CD14-positive monocyte (primary cell): ENCODE measurements around the gene DRC3. TPM values are rescaled to one million over a fixed set of nuclear protein-coding genes. Genes with fewer than 3 reads are reported as not detected.

Experiments
- DNase-seq, 3 donors: peaks; one replicate each; pipeline ENCODE4 v3.0.0-alpha.2; 2011 to 2022
- H2AFZ ChIP-seq: 2 replicates; pipeline ENCODE4 v1.6.0; 2012; ENCODE audit warnings: mild to moderate bottlenecking, low read depth, low read length, inconsistent platforms; ENCODE audit not compliant: insufficient read depth, poor library complexity, severe bottlenecking
- H3K27ac ChIP-seq, 2 donors: 1 replicate in 1 of 2; 2 replicates in 1 of 2; pipeline ENCODE4 v1.5.1; 2012 to 2013; ENCODE audit warnings: low read length in 2 of 2, control low read depth in 1 of 2, inconsistent platforms in 1 of 2, low read depth in 1 of 2, mild to moderate bottlenecking in 1 of 2
- H3K27me3 ChIP-seq, 2 donors: one replicate each; pipeline versions ENCODE4 v1.6.0 to v1.6.1; 2011 to 2013; ENCODE audit warnings: low read length in 2 of 2; ENCODE audit not compliant: control insufficient read depth in 2 of 2, insufficient read depth in 2 of 2
- H3K36me3 ChIP-seq, 2 donors: replicated peaks in 1 of 2; 1 replicate in 1 of 2; 2 replicates in 1 of 2; pipeline versions ENCODE4 v1.5.1 to v1.6.1; 2012 to 2013; ENCODE audit warnings: low read length in 2 of 2, control low read depth in 1 of 2, inconsistent platforms in 1 of 2, mild to moderate bottlenecking in 1 of 2; ENCODE audit not compliant: insufficient read depth in 2 of 2, control insufficient read depth in 1 of 2
- H3K4me1 ChIP-seq, 2 donors: 1 replicate in 1 of 2; 2 replicates in 1 of 2; pipeline versions ENCODE4 v1.5.1 to v1.6.1; 2012 to 2013; ENCODE audit warnings: low read length in 2 of 2, control low read depth in 1 of 2, inconsistent platforms in 1 of 2, mild to moderate bottlenecking in 1 of 2, moderate library complexity in 1 of 2; ENCODE audit not compliant: insufficient read depth in 2 of 2, control insufficient read depth in 1 of 2
- H3K4me2 ChIP-seq: replicated peaks from 2 replicates; pipeline ENCODE3; 2012; ENCODE audit warnings: low read length, moderate library complexity, mild to moderate bottlenecking; ENCODE audit not compliant: poor library complexity, severe bottlenecking; ENCODE audit errors: extremely low read depth
- H3K4me3 ChIP-seq, 3 experiments: fragments of 200-600 bp in 1 of 3; sonication (generic) in 1 of 3; replicated peaks in 1 of 3; 1 replicate in 2 of 3; 2 replicates in 1 of 3; pipeline ENCODE4 v1.5.1; 2011 to 2013; ENCODE audit warnings: low read length in 3 of 3, mild to moderate bottlenecking in 3 of 3, control low read depth in 2 of 3, low read depth in 2 of 3, inconsistent platforms in 1 of 3, moderate library complexity in 1 of 3
- H3K79me2 ChIP-seq: 2 replicates; pipeline ENCODE4 v1.6.0; 2012; ENCODE audit warnings: mild to moderate bottlenecking, control low read depth, inconsistent platforms, low read length, moderate library complexity; ENCODE audit not compliant: insufficient read depth
- H3K9ac ChIP-seq: 2 replicates; pipeline ENCODE4 v1.6.0; 2017; ENCODE audit warnings: low read length, mild to moderate bottlenecking; ENCODE audit not compliant: insufficient read depth, poor library complexity, severe bottlenecking
- H3K9me3 ChIP-seq, 2 donors: replicated peaks in 1 of 2; 1 replicate in 1 of 2; 2 replicates in 1 of 2; pipeline versions ENCODE4 v1.5.1 to v1.6.1; 2012 to 2013; ENCODE audit warnings: low read length in 2 of 2, control low read depth in 1 of 2; ENCODE audit not compliant: control insufficient read depth in 1 of 2, insufficient read depth in 1 of 2
- H4K20me1 ChIP-seq: 2 replicates; pipeline ENCODE4 v1.6.0; 2012; ENCODE audit warnings: mild to moderate bottlenecking, low read length, control low read depth, moderate library complexity; ENCODE audit not compliant: insufficient read depth
- H3K27ac Mint-ChIP-seq, 7 donors: one replicate each; pipeline ENCODE4 v1.8.0; 2020; ENCODE audit warnings: mild to moderate bottlenecking in 7 of 7, mixed read lengths in 7 of 7, moderate library complexity in 6 of 7, inconsistent platforms in 2 of 7
- H3K27me3 Mint-ChIP-seq, 3 donors: one replicate each; pipeline ENCODE4 v1.8.0; 2021 to 2022; ENCODE audit warnings: low read depth in 3 of 3, mild to moderate bottlenecking in 3 of 3, mixed read lengths in 3 of 3, moderate library complexity in 3 of 3, inconsistent platforms in 1 of 3
- H3K36me3 Mint-ChIP-seq, 2 donors: one replicate each; pipeline ENCODE4 v1.8.0; 2020; ENCODE audit warnings: mixed read lengths in 2 of 2, inconsistent platforms in 1 of 2, mild to moderate bottlenecking in 1 of 2
- H3K4me1 Mint-ChIP-seq: one replicate; pipeline ENCODE4 v1.8.0; 2020; ENCODE audit warnings: mild to moderate bottlenecking, mixed read lengths
- H3K4me3 Mint-ChIP-seq, 2 donors: one replicate each; pipeline ENCODE4 v1.8.0; 2020; ENCODE audit warnings: mild to moderate bottlenecking in 2 of 2, mixed read lengths in 2 of 2, moderate library complexity in 1 of 2
- H3K9me3 Mint-ChIP-seq, 7 donors: one replicate each; pipeline ENCODE4 v1.8.0; 2020 to 2022; ENCODE audit warnings: mixed read lengths in 7 of 7, mild to moderate bottlenecking in 6 of 7, moderate library complexity in 6 of 7, inconsistent platforms in 2 of 7
- WGBS: methylation state at CpG from one replicate; pipeline ENCODE4 v1.1.5; 2013; ENCODE audit warnings: missing lambda C conversion rate; ENCODE audit not compliant: insufficient coverage; 5-methylcytosine and 5-hydroxymethylcytosine counted together
- intact Hi-C, 2 donors: fragments of 100-400 bp; cut with micrococcal nuclease; formaldehyde crosslinking; loops; one replicate each; pipeline versions ENCODE4 v1.15.0 to v1.15.1; 2023
- polyA plus RNA-seq, 3 donors: library from polyadenylated mRNA; depleted of rRNA in 1 of 3; unstranded in 2 of 3; stranded (reverse) in 1 of 3; fragments of 300-500 nt in 2 of 3; fragments of >200 nt in 1 of 3; fragmentation: Illumina TruSeq in 2 of 3; gene quantifications; 1 replicate in 2 of 3; 2 replicates in 1 of 3; pipeline ENCODE4 v1.2.3, GENCODE V29; 2012 to 2021
- TF ChIP-seq, protein P1 (sequence below): fragments of 200-600 bp; IDR thresholded peaks from one replicate; pipeline ENCODE4 v1.8.0; 2022; ENCODE audit warnings: antibody characterized with exemption, mild to moderate bottlenecking

DRC3 gene
- polyA plus RNA-seq, 3 donors, result 0.23 to 0.58 (median 0.39) TPM

DNA sequence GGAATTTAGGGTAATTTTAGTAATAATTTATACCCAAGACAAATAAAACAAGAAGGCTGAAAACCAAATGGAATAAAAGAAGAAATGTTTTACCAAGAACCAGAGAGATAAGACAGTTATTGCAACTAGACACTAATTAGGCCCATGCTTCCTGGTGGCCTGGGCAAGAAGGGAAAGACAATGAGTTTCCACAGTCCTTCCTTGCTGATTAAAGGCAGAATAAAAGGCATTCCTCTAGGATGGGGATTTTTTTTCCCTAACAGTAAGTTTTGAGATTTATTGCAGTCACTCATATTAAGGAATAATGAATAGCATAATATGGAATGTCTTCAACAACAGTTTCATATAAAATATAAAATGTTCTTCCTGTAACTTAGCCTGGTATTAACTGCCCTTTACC lies 42.0 kb upstream of the DRC3 start:
- intact Hi-C loops, result loop anchor here in 1 of 2 donors (5.0 kb wide), 1 partner anchor 42 kb away; the partner anchor contains the start of genes DRC3 and TOM1L2
- no peak overlapping the region for H2AFZ ChIP-seq
- H3K36me3 ChIP-seq, result peaks cover 0 to 12% of the 10 kb centered on the region in 2 donors
- H3K79me2 ChIP-seq, result peaks cover 55% of the 10 kb centered on the region
- Mint-ChIP-seq H3K4me1 (peaks cover 28% of the 10 kb centered on the region), H3K9me3 (peaks cover 0 to 2% (median 0%) of the 10 kb centered on the region in 7 donors), H3K36me3 (peaks cover 7 to 15% of the 10 kb centered on the region in 2 donors), H3K27ac (peak overlapping the region in 1 of 7 donors; percentile 25), H3K4me3 (no peak overlapping the region), H3K27me3 (peaks cover 0 to 2% (median 0%) of the 10 kb centered on the region in 3 donors)
- TF ChIP-seq, protein P1, sequence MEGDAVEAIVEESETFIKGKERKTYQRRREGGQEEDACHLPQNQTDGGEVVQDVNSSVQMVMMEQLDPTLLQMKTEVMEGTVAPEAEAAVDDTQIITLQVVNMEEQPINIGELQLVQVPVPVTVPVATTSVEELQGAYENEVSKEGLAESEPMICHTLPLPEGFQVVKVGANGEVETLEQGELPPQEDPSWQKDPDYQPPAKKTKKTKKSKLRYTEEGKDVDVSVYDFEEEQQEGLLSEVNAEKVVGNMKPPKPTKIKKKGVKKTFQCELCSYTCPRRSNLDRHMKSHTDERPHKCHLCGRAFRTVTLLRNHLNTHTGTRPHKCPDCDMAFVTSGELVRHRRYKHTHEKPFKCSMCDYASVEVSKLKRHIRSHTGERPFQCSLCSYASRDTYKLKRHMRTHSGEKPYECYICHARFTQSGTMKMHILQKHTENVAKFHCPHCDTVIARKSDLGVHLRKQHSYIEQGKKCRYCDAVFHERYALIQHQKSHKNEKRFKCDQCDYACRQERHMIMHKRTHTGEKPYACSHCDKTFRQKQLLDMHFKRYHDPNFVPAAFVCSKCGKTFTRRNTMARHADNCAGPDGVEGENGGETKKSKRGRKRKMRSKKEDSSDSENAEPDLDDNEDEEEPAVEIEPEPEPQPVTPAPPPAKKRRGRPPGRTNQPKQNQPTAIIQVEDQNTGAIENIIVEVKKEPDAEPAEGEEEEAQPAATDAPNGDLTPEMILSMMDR, result no peak
- peaks cover 18 to 28% of the 10 kb centered on the region in 2 donors for H3K4me1 ChIP-seq
- H3K4me3 ChIP-seq, result no peak overlapping the region
- no peak overlapping the region for H3K4me2 ChIP-seq
- peaks cover 0 to 2% of the 10 kb centered on the region in 2 donors for H3K9me3 ChIP-seq
- H3K27me3 ChIP-seq, result no peaks in the 10 kb centered on the region
- no peak overlapping the region for H3K9ac ChIP-seq
- H3K27ac ChIP-seq, result no peak overlapping the region
- DNase-seq, result no peak
- peaks cover 32% of the 10 kb centered on the region for H4K20me1 ChIP-seq

GRCh38 chr17:17931159-17931558 lies 41.5 kb upstream of the DRC3 start:
- no peak overlapping the region for H3K4me3 ChIP-seq
- peaks cover 0 to 12% of the 10 kb centered on the region in 2 donors for H3K36me3 ChIP-seq
- H3K27ac ChIP-seq, result no peak overlapping the region
- peaks cover 7 to 15% of the 10 kb centered on the region in 2 donors for H3K36me3 Mint-ChIP-seq
- TF ChIP-seq, protein P1, result no peak
- H3K4me1 Mint-ChIP-seq, result peaks cover 33% of the 10 kb centered on the region
- H3K4me3 Mint-ChIP-seq, result peak overlapping the region in 1 of 2 donors; percentile 44
- peak in 1 of 3 donors; percentile 6 for DNase-seq
- peaks cover 51% of the 10 kb centered on the region for H3K79me2 ChIP-seq
- peak overlapping the region in 2 of 7 donors; percentile 7 to 25 for H3K27ac Mint-ChIP-seq
- peaks cover 22 to 33% of the 10 kb centered on the region in 2 donors for H3K4me1 ChIP-seq
- H3K4me2 ChIP-seq, result no peak overlapping the region
- no peaks in the 10 kb centered on the region for H3K27me3 ChIP-seq
- H3K9ac ChIP-seq, result no peak overlapping the region
- WGBS, result 5% methylated on average over 2 of the region's 2 CpGs
- peaks cover 37% of the 10 kb centered on the region for H4K20me1 ChIP-seq
- H3K9me3 Mint-ChIP-seq, result no peaks in the 10 kb centered on the region
- H2AFZ ChIP-seq, result no peak overlapping the region
- peaks cover 0 to 2% (median 0%) of the 10 kb centered on the region in 3 donors for H3K27me3 Mint-ChIP-seq
- H3K9me3 ChIP-seq, result no peaks in the 10 kb centered on the region
- intact Hi-C loops, result loop anchor here in 1 of 2 donors (5.0 kb wide), 1 partner anchor 41 kb away; the partner anchor contains the start of genes DRC3 and TOM1L2
